ENCODE measurements around the gene SCN4B.

The SCN4B gene

DNA sequence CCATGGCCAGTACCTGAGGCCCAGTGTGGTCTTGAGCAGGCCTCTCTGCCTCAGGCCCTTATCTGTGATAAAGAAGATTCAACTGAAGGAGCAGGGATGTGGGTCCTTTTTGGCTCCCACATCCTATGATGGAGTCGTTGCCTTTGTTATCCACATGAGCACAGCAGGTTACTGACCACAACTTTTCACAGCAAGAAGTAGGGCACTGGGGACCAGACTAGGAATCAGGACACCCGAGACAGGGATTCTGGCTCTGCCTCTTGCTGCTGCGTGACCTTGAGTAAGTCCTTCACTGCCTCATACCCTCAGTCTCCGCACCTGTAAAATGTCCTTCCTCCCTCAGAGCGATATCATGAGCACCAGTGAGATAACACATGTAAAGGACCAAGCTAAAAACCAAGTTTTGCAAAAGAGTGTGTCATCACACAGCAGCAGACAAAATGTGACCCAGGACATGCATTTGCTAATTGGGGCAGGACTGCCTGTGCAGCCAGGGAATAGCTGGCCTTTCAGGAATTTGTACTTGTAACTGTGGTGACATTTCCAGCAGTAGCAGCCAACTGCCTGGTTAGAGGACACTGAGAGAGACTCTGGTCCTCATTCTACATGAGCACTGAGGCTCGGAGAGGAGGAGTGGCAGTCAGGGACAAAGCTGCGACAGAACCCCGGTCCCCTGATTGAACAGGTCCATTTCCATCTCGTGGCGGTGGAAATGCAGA, 52.6 kb downstream of the SCN4B start:
- DNase-seq (ENCODE audit: low spot score), result no peak

DNA sequence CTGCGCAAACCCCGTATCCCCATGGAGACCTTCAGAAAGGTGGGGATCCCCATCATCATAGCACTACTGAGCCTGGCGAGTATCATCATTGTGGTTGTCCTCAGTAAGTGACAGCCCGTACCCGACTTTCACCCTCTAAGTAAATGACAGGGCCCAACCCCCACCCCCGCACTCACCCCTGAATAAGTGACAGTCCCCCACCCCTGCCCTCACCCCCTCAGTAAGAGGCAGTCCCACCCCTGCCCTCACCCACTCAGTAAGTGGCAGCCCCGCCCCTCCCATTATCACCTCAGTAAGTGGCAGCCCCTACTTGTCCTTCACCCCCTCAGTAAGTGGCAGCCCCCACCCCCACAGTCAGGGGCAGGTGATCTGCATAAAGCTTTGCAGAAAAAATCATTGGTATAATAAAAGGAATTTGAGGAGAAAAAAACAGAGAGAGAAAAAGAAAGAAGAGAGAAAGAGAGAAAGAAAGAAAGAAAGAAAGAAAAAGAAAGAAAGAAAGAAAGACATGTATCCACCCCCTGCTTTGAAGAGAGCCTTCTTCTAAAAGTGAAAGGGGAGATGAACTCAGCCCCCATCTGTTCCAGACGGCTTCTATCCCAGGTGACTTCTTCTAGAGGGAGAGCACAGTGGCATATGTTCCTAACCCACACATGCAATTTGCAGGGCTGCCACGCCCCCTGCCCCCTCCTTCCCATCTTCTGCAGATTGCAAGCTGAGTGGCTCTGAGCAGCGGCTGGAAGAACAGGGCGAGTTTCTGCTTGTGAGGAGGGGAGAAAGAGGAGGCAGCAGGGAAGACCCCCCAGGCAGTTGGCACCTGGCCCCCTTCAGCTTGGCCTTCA, 53.4 kb downstream of the SCN4B start:
- DNase-seq (ENCODE audit: low spot score), result no peak

DNA sequence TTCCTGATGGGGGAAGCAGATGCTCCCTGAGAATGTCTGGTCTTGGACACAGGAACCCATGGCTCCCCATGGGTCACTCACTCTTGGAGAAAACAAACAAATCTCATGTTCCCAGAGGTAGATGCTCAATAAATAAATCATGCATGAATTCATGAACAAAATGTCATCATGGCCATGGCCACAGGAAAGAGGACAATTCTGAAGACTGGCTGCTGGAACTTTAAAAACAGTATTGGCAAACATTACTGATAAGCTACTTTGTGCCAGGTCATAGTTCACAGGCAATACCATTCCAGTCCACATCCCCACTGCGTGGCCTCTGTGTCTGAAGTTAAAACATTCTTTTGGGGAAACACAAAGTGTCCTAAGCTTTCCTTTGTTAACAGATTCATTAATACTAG, 56.7 kb downstream of the SCN4B start:
- no peak for DNase-seq (ENCODE audit: low spot score)

DNA sequence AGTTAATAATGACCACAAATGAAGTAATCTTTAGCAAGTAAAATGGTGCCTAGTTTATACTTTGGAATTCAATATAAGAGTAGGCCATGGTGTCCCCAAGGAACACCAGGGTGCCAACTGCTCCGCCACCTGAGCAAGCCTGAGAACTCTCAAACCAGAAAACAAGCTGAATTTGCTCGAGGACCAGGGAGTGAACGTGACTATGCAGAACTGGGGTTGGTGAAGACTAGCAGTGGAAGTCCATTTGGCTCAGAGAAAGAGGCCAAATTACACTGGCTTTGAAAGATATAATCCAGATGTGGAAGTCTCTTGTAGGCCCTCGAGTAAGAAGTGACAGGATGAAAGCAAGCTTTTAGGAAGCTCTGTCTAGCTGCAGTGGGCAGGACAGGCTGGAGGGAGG, 57.1 kb downstream of the SCN4B start:
- no peak for DNase-seq (ENCODE audit: low spot score)

DNA sequence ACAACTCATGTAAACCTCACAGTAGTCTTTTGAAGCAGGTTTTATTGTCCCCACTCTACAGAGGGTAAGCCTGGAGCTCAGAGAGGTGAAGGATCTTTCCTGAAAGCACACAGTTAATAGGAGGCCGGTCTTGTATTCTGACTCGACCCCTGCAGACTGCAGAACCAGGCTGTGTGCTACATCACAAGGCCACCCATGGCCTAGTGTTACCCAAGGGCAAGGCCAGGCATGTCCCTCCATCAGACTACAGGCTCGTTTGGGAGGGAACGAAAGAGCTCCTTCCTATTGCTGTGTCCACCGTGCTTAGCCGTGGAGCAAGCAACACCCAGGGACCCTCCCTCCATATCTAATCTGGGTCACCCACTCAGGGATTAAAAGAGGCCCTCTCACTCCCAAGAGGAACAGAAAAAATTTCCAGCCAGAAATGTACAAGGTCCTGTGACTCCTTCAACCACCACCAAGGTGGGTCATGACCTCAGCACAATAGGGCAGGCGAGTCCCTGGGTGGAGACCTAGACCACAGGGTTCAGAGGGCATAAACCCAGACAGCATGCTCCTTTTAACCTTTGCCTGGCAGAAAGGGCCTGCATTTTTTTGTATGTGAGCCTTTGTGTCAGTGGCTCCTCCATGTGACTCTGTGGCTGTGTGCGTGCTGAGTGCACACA, 59.6 kb downstream of the SCN4B start:
- no peak for DNase-seq (ENCODE audit: low spot score)

DNA sequence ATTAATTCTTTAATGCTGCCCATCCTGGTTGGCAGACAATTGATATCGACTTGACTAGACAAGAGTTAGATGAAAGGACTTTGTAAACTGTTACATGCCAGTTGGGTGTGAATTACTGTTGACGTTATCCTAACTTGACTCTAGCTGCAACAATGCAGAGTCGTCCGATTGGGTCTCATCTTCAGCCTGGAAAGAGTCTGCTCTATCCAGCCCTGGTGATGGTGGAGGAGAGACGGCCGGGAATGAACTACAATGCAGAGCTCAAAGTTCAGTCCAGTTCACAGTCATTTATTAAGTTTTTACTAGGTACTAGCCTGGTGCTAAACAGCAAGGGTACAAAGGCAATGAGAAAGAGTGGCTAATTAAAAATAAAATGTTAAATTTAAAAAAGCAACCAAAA, 60.9 kb downstream of the SCN4B start:
- no peak for DNase-seq (ENCODE audit: low spot score)

DNA sequence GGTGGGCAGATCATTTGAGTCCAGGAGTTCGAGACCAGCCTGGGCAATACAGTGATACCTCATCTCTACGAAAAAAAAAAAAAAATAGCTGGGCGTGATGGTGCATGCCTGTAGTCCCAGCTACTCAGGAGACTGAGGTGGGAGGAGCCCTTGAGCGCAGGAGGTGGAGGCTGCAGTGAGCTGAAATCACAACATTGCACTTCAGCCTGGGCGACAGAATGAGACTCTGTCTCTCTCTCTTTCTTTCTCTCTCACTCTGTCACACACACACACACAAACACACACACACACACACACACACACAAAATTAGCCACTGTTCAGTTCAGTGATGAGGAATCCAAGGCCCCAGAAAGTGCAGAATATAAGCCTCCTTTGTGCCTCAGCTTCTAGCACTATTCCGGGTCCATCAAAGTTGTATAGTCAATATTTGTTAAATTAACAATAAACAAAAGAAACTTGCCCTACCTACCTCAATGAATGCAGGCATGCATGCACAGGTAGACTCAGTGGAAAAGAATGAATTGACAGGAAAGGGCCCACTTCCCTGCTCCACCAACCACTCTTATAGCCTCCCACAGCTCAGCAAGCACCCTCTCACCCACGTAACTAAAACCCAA, 62.0 kb downstream of the SCN4B start:
- no peak for DNase-seq (ENCODE audit: low spot score)

DNA sequence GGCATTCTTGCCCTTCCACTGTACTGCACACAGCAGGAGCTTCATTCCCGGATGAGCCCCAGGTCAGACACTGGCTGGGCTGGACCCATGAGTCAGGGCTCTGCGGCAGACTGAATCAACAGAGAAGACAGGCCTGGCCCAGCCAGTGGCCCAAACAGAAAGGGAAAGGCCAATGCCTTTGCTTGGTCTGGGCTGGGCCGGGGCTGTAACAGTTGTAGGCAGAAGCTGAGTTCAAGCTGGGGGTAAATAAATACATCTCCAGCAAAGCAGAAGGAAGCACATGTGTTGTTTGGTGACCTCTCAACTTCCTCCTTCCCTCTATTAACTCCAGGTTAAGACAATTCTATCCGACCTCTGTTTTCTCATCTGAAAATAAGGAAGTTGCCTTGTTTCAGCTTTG, 64.1 kb downstream of the SCN4B start:
- no peak for DNase-seq (ENCODE audit: low spot score)

DNA sequence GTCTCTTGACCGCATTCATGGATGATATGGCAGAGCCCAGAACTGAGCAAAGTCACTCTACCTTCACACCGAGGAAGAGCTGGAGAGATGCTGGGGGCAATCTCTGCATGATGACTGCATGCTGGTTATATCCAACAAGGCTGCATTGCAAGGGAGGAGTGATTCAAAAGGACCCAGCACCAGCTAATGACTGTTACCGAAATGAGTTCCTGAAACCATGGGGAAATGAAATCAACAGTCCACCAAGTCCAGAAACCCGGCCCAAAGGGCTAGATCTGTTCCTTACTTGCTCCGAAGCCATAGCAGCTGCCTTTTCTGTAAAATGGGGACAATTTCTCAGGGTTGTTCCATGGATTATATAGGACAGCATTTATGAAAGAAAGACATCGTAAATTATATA, 64.7 kb downstream of the SCN4B start:
- no peak for DNase-seq (ENCODE audit: low spot score)

DNA sequence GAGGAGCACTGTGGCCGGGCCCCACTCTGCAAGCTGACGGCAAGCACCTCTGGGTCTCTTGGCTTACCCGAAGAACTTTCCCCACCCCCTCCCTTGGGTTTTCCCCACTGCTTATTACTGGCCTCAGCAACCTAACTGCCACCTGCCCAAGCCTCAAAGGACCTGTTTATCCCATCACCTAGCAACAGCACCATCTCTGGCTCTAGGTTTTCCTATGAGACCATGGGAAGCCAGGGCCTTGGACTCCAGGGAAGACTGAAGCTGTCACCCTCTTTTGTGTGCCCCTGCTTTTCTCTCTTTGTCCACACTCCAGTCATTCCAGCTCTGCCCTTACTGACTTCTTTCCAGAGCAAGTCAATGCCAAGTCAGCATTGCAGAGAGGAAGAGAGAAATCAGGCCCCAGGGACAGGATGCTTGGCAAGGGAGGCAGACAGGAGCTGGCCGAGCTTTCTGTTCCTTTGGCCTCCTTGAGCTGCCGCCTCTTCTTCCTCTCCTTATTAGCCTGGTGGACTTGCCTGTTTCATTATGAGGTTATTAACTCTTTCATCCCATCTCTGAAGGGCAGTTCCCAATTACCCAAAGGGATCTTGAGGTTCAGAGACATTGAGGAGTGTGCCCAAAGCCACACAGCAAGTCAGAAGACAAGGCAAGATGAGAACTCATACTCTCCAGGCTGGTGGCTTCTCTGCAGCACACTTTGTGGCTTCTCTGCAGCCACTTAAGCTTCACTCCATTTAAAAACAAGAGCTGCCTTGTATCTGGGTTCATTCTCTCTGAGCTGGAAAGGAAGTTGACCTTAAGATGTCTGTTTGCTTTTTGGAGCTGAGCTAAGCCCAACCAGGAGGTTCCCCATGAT, 65.5 kb downstream of the SCN4B start, which contains the start of gene SMIM35:
Gene SMIM35, minus strand, starts transcription at position 51 of the 856 bp plus-strand sequence. CDS start 206 bp downstream, outside the sequence.
- DNase-seq (ENCODE audit: low spot score), result no peak

DNA sequence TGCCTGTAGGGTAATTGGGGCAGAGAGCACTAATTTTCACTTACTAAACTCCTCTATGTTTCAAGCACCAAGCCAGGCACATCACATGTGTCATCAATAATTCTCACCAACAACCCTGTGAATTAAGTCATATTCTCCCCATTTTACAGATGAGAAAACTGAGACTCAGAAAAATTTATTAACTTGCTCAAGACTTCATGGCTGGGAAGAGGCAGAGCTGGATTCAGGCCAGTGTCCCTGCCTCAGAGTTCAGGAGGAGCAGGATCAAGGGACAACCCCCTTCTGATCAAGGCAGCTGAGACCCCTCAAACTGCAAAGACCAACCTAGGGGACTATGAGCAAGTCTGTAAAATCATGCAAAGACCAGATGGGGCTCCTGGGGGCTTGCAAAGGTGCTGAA, 68.0 kb downstream of the SCN4B start:
- DNase-seq (ENCODE audit: low spot score), result no peak

DNA sequence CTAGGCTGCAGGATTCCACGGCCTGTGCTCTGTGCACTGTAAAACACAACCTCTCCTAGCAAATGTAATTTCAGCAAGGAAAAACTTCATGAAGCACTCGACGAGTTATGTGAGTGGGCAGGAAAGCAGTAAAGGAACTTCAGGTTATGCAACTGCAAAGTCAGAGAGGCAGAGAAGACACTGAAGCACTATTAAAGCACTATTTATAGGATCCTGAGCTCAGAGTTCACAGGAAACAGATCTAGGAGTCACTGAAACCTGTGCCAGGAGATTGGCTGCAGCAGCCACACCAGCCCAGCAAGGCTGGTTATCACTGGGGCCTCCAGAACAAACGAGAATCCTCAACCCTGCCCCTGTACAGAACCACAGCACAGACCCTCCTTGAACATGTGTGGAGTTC, 68.4 kb downstream of the SCN4B start:
- no peak for DNase-seq (ENCODE audit: low spot score)

Data from CD4-positive, alpha-beta T cell treated with Interleukin-6 at 100 ng/mL for 8 hours (primary cell).